ENCODE results near the gene PHC2.

PHC2 gene

DNA sequence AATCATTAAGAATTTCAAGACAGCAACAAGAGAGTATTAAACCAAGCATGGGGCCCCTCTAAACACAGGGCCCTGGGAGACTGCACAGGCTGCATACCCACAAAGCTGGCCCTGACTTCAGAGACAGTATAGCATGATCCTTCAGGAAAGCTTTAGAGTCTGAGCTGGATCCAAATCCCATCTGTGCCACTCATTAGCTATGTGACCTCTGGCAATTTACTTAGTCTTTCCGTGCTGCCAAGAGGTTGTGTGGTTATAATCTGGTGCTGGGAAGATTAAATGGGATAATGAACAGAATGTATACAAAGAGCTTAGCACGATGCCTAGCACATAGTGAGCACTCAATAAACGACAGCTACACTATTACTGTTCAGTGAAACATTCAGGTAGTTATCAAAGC is 4.0 kb downstream of the PHC2 start:
- no peak for DNase-seq

DNA sequence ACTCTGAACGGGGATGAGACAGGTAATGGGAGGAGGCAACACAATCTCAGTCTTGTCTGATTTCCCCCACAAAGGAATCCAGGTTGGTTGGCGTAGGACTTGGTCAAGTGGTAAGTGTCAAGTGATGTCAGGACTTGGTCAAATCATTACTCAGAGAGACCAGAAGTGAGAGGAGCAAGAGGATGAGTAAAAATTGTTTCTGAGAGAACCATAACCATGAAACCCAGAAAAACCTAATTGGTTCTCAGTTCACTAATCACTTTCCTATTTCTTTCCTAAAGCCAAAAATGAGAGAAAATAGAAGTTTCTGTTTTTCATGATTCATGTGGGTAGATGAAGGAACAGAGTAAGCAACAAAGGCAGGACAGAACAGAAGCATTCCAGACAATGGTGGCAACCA is 5.0 kb downstream of the PHC2 start:
- no peak for DNase-seq

DNA sequence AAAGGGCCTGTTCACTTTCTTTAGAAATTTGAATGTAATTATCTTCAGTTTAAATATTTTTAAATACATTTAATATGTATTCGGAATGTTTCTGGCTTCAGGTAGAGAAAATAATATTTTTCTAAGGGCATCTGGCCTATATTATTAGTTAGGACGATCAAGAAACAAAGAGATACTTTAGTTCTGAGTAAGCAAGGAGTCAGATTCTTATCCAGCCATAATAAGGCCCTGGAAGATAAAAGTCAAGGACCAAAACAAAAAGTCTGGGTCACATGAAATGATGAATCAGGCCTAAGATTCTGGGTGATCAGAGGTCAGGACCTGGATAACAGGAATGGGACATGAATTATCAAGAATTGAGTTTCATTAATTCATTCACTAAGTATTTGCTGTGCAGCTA is 6.3 kb downstream of the PHC2 start:
- DNase-seq = no peak

DNA sequence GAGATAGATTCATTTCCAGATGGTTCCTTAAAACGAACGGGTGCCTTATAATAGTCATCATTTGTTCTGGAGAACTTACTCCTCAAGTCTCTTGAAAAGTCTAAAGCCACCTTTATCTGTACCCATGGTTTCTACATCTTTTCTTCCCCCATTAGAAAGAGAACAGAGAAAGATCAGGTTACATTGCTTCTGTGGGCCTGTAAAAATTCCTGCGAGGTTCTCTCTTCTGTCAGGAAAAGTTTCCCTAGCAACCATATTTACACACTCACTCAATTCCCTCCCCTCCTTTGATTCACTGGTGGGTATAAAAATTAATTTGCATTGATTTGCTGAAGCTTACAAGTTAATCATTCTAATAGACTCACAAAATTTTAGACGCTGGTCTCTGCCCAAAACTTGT is 6.7 kb downstream of the PHC2 start:
- DNase-seq = no peak

DNA sequence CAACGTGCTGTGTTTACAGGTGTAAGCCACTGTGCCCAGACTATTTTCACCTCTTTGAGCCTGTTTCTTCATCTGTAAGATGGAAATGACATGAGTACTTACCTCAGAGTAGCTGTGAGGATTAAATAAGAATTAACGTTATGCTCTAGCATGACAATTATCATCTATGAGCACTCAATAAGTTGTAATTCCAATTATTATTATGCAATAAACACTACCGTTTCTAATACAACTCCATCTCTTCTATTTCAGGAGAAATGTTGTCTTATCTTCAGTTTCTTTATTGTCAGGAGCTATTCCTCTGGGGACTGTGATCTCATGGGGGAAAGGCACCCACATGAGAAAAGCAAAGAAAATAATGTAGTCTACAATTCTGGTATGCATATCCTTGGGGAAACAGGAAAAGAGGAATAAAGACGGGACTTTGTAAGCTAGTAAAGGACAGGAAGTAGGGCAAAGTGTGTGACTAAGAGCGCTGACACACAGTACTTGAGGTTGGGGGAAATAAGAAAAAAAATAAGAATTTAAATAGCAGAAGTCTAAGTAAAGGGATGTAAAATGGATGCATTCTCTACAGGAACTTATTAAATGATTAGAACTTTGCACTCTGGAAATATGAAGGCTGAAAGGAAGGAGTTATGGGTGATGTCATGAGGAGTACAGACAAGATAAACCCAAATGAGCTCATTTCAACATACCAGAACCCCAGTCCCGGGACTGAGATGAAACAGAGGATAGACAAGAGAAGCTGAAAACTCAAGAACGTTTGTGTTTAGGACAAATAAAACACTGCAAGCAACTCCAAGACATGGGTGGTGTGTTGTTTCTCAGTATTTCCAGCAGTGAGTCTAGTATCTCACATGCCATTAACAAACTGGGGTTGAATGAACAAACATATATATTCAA is 9.8 kb downstream of the PHC2 start:
- no peak for DNase-seq

DNA sequence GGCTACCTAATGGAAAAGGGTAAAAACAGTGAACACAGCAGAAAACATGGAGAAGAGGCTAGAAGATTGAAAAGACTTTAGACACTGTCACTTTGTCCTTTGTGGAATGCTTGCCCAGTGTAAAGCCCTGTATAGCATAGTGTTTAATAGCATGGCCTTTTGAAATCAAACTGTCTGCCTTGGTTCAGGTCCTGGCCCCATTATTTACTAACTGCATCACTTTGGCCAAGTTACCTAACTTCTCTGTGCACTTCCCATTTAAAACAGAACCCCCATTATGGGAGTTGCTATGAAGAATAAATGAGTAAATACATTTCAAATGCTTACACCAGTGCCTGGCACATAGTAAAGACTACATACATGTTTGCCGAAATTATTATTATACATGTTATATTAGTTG is 12.1 kb downstream of the PHC2 start:
- no peak for DNase-seq

DNA sequence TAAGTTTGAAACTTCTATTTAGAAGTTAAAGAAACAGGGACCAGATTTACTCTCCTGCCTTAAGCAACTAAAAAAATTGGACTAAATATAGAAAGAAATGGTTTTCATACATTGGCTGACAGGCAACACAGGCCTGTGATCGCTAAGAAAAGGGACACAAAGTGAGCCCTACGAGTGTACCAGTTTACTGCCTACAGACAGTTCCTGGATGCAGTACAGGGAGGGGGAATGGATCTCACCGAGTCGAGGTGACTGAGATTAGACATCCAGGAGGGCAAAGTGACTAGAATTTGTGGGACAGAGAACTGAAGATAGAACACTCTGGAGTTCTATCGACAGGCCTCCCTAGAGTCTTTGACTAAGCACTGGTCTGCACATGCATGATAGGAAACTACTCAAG is 16.0 kb downstream of the PHC2 start:
- no peak for DNase-seq

DNA sequence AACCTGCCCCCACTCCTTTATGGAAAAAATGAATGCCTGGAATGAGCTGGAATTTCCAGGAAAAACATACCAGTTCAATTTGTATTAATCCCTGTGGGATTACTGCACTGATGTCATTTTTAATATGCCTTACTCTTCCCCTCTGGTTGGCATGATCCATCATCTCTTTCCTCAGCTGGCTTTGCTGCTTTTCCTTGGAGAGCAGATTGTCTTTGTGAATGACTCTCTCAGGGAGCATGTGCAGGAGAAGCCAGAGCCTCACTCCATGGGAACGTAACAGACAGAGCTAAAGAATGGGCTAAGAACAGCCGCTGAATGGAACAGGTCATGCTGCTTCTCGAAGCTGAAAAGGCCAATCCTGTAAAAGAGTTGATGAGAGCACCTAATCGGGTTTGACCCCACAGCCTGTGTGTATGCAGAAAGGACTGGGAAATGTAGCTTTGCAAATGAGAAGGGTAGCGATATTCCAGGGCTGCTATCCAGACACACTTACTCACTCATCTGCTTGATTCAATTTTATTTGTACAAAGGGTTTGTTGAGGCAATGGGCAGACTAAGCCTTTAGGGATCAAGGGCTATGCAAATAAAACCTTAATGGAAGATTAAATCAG is 20.7 kb downstream of the PHC2 start:
- peak in 25 of 58 donors; percentile 5 to 63 (median 27) for DNase-seq

DNA sequence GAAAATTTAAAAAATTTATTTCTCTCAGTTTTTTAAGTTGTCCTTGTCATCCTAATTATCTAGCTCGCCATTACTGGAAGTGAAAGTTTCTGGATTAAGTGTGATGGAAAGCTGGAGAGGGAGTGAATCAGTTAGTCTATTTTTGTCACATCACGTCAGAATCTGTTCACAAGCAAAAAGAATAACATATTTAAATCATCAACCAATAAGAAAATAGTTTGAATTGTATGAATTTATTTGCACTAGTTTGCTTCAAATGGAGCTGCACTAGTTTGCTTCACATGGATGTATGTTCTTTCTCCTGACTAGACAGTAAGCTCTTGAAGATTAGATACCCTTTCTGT is 22.8 kb downstream of the PHC2 start:
- DNase-seq = no peak

DNA sequence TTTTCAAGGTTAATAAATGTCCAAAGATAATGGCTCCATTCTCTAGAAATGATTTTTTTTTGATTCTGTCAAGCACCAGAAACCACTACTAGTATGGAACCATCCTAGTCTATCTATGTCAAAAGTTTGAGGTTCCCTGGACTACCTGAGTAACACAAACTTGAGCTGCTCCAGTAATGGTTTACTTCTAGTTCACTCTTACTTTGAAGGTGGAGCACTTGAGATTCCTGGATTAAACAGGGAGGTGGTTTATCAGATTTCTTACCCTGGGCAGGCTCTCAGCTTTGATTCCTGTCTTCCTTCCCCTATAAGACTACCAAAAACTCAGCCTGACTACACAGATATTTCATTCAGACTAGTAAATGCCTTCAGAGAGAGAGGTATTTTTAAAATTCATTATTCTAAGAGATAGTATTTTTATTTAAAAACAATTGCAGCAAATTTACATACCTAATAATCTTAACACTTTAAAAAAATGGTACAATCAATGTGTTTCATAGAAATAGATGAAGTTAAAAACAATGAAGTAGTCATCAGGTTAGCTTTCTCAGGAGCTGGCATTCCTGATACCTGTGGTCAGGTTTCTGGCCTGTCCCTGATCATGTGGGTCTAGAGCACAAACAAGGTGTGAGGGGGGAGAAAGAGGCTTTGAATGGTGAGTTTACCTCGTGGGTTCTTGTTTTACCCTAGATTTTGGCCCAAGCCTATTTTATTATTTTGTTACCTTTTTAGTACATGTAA is 23.4 kb downstream of the PHC2 start:
- DNase-seq = no peak

DNA sequence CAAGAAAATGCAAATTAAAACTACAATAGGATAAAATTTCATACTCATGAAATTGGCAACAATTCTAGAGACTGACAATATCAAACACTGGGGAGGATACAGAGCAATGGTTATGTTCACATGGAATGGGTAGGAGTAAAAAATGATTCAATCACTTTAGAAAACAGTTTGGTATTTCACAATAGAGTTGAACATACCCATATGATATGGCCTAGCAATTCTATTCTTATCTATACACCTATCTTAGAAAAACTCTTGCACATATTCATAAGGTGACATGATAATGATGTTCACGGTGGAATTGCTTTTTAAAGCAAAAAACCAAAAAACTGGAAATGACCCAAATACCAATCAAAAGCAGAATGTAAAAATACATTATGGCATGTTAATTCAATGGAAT is 28.7 kb downstream of the PHC2 start:
- no peak for DNase-seq

DNA sequence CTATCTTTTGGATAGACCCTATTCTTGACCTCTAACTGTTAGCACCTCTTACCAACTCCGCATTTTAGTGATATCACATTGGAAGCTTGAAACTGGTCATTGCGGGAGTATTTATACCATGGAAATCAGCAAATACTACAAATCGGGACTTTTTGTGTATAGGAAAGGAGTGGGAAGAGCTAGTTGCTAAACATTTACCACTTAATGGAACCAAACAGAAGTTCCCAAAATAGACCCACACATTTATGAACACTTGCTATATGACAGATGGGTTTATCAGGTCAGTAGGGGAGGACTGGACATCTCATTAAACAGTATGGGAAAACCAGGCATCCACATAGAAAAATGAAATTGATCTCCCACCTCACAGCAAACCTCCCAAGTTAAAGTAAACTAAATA is 29.4 kb downstream of the PHC2 start:
- DNase-seq = no peak

DNA sequence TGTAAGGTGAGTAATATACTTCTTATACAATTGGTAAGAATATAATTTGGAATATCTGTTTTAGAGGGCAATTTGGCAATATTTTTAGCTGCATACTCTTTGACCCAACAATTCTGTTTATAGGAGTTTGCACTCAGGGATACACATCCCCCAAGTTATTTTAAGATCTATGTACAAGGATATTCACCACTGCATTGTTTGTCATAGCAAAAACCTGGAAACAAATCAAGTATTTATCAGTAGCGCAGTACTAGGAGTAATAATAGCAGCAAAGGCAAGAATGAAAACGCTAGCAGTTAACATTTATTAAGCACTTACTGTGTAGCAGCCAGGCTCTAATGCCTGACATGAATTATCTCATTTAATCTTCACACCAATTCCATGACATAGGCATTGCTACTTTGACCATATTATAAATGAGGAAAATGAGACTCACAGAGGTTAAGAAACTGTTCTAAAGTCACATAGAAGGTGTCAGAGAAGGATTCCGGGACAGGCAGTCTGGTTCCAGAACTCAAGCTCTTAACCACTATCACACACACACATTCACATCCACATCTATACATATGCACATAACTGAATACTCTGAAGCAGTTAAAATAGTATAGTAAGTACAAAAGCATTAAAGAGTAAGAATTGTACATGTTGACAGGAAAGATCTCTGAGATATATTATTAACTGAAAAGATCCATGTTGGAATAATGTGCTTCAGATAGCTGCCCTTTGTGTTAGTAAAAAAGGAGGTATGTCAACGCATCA is 30.6 kb downstream of the PHC2 start:
- no peak for DNase-seq

DNA sequence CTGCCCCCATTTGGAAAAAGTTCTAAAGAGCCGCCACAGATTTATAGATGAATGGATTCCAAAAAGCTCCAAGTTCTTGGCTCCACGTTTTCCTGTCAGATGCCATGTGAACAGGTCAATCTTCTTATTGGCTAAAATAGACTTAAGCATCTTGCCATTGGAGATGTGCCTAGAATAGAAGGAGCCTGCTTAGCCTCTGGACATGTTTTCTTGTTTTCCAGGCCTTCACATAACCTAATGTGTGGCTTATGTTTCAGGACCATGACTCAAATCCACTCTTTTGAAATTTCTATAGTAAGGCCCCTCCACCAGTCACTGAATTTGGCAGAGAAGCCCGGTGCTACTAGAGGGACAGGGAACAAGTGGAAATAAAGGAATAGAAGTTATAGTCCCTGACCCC is 31.5 kb downstream of the PHC2 start:
- DNase-seq = no peak

DNA sequence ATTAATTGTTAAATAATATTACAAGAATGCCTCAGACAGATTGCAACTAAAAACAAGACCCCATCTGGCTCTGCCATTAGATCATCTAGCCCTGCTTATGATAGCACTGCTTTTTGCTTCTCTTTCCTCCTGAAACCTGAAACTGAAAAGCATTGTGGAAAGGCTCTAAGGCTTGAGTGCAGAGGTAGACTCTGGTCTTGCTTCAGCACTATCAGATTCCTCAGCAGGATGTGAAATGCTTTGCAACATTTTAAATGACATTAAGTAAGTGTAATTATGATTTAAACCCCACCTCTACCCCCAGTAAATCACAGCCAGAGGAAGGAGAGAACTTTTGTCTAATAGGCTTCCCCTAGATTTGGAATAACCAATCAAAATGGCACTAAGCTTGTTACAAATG is 32.9 kb downstream of the PHC2 start:
- DNase-seq = no peak

DNA sequence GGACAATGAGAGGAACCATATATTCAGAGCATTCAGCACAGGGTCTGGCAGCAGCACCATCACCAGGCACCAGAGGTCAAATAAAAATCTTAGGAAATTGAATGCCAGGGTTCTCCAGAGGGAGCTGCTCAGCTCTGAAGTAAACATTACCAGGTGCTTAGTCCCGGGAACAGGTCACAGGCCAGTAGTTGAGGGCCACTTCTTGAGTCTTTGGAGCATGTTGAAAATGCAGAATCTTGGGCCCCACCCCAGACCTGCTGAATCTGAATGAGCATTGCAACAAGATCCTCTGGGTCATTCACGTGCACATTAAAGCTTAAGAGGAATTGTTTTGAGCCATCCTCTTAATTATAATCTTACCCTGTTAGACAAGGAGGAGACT is 33.8 kb downstream of the PHC2 start:
- DNase-seq = no peak

DNA sequence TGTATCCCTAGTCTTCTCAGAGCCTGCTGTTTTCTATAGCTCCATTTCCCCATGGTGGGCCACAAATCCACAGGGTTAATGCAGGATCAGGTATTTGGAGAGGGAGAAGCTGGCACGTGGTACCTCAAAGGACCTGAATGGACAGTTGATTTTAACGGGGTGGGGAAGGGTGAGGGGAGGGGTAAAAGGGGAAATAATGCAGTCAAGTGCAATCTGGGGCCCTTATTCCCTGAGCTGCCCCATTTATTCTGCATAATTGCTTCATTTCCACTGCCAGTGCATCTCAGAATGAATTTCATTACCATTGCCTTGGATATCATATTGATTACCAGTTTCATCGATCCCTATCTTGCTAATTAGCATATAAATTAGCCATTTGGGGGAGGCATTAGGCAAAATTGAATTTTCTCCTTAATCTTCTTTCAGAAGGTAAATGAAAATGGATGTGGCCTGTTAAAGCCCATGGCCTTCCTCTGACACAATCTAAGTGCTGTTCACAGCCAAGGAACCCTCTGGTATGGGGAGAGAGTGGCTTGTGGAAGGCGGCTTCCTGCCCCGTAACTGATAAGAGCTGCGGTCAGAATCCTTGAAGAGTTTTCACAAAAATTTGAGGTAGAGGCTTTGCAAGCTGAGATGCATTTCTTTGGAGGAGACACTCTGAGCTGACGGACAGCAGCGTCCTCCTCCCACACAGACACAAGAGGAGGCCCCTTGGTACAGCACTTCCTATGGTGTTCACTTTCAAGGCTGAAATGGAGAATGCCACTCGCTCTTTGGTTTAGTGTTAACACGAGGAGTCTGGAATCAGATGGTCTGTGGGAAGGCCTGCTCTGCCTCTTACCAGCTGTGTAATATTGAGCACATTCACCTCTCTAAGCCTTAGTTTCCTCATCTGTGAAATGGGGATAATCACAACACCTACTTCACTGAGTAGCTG is 34.4 kb downstream of the PHC2 start:
- DNase-seq = no peak

DNA sequence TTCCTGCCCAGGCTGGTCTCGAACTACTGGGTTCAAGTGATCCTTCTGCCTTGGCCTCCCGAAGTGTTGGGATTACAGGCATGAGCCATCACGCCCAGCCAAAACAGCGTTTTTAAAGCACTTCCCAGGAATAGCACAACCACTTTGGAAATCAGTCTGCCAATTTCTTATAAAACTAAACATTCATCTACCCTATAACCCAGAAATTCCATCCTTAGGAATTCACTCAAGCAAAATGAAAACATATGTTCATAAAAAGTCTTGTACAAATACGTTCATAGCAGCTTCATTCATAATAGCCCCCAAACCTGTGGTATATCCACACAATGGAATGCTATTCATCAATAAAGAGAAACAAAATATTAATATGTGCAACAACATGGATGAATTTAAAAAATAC is 36.1 kb downstream of the PHC2 start:
- no peak for DNase-seq

DNA sequence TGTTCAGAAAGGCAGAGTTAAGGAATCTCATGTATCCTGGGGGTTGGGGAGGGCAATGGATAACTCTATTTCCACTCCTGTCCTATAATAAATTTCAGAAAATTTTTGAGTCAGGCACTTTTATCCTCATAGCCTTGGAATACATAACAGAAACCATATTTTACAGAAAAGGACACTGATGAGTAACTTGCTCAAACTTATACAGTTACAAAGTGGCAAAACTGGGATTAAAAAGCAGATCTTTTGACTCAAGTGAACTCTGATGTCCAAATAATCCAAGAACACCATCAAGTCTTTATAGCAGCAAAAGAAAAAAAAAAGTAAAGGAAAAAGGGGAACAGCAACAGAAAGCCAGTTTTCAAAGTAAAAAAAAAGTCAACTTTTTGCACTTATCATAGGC is 36.9 kb downstream of the PHC2 start:
- no peak for DNase-seq

DNA sequence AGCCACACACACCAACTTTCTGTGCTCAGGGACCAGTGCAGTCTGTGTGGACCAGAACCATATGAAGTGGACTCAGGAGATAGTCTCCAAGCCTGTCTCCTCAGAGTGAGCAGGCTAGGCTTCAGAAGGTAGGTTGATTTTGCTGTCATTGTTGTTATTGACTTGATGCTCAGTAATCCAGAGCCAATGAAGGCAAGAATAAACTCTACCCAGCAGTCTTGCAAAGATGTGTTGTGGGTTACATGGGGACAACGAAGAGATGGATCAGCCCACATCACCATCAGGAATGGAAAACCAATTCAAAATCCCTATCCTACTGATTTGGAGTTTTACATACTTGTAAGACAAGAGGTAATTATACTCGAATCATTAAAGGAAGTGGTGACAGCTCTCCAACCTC is 37.4 kb downstream of the PHC2 start:
- DNase-seq = no peak

DNA sequence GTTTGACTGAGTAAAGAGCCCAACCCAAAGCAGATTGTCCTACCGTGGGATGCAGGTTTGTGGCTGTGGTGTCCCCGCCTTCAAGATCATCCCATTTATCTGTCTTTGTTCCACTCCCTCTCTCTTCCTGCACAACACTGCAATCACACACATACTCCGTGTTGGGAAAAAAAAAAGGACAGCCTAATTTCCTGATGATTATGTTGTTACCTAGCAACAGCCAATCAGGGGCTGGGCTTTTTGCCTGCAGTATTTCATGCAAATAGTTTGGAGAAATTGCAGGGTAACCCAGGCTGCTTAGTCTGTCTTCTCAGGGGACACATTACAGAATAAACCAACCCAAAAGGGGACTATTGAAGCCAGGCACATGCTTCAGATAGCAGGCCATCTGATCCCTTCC is 38.3 kb downstream of the PHC2 start:
- peak in 8 of 58 donors; percentile 9 to 56 (median 24) for DNase-seq
